K562 (cell line): Measurements from ENCODE around the gene SORBS2. TPM values are rescaled to one million over a fixed set of nuclear protein-coding genes. Genes with fewer than 3 reads are reported as not detected.

ENCODE experiments used
- ATAC-seq: fragments of 200-7000 bp; cut with Tn5 transposase; 3 replicates; pipeline ENCODE4 v1.9.1; 2020; ENCODE audit warnings: moderate library complexity
- BruUV-seq: library from RNA; stranded (reverse); fragments of 400-500 nt; replicated peaks from 2 replicates; lab custom pipeline; 2021; lab: Mats Ljungman, UMichigan
- CTCF ChIA-PET: fragments of 300-600 bp; formaldehyde crosslinking; extraction: SDS; loops from one replicate; lab custom pipeline; 2021; ENCODE audit warnings: low intra/inter-chr PET ratio; lab: Yijun Ruan, JAX
- POLR2A ChIA-PET: fragments of 300-600, 350-650 bp; sonication (Branson Sonifier 250); formaldehyde crosslinking; extraction: SDS; loops from one replicate; lab custom pipeline; 2021; ENCODE audit warnings: antibody characterized with exemption, inconsistent platforms; lab: Yijun Ruan, JAX
- DNase-seq, 4 experiments: peaks; one replicate each; pipeline versions ENCODE4 v3.0.0 to v3.0.0-alpha.2; 2011 to 2018; ENCODE audit warnings: low spot score in 3 of 4, mixed read lengths in 3 of 4; ENCODE audit errors: extremely low read depth in 1 of 4
- FAIRE-seq: peaks from 2 replicates; lab custom pipeline; 2011; peaks lifted over from hg19 to GRCh38; lab: Jason Lieb, UNC
- H2AFZ ChIP-seq: 2 replicates; pipeline ENCODE4 v1.6.0; 2011; ENCODE audit warnings: low read depth, low read length, control low read depth, inconsistent platforms
- H3K27ac ChIP-seq: fragments of 200-600 bp; 3 replicates; pipeline ENCODE4 v1.8.0; 2011; ENCODE audit warnings: low read depth, mild to moderate bottlenecking, control low read depth, inconsistent platforms, low read length, moderate library complexity, mixed read lengths; ENCODE audit errors: extremely low read depth
- H3K27me3 ChIP-seq, 2 experiments: fragments of 300-600 bp in 1 of 2; 2 replicates in 1 of 2; 3 replicates in 1 of 2; pipeline versions ENCODE4 v1.6.0 to v1.8.0; 2011; ENCODE audit warnings: inconsistent platforms in 2 of 2, low read length in 2 of 2, mild to moderate bottlenecking in 1 of 2, mixed read lengths in 1 of 2, moderate library complexity in 1 of 2; ENCODE audit not compliant: control insufficient read depth in 2 of 2, insufficient read depth in 2 of 2
- H3K36me3 ChIP-seq: fragments of 300-600 bp; 3 replicates; pipeline ENCODE4 v1.8.0; 2011; ENCODE audit warnings: mild to moderate bottlenecking, low read length, inconsistent platforms; ENCODE audit not compliant: control insufficient read depth, insufficient read depth
- H3K4me1 ChIP-seq, 2 experiments: fragments of 200-600 bp in 1 of 2; replicated peaks in 1 of 2; 2 replicates in 1 of 2; 3 replicates in 1 of 2; pipeline versions ENCODE4 v1.5.1 to v1.8.0; 2011; ENCODE audit warnings: inconsistent platforms in 2 of 2, low read length in 2 of 2, mild to moderate bottlenecking in 1 of 2, mixed read lengths in 1 of 2, moderate library complexity in 1 of 2; ENCODE audit not compliant: control insufficient read depth in 2 of 2, insufficient read depth in 2 of 2
- H3K4me2 ChIP-seq: 2 replicates; pipeline ENCODE4 v1.6.1; 2011; ENCODE audit warnings: low read length, control low read depth, inconsistent platforms, mixed read lengths; ENCODE audit not compliant: insufficient read depth
- H3K4me3 ChIP-seq: fragments of 200-600 bp; sonication (generic), shearing (Covaris generic); 2 replicates; pipeline ENCODE4 v1.5.1; 2016; ENCODE audit warnings: control low read depth, inconsistent platforms
- H3K79me2 ChIP-seq: fragments of 200-600 bp; 3 replicates; pipeline ENCODE4 v1.8.0; 2011; ENCODE audit warnings: low read length, inconsistent platforms; ENCODE audit not compliant: control insufficient read depth, insufficient read depth
- H3K9ac ChIP-seq, 2 experiments: 2 replicates each; pipeline versions ENCODE4 v1.6.0 to v1.6.1; 2011; ENCODE audit warnings: low read depth in 2 of 2, low read length in 2 of 2, control low read depth in 1 of 2, inconsistent platforms in 1 of 2, mild to moderate bottlenecking in 1 of 2, mixed read lengths in 1 of 2; ENCODE audit not compliant: insufficient read depth in 1 of 2
- H3K9me1 ChIP-seq: one replicate; pipeline ENCODE4 v1.6.0; 2011; ENCODE audit warnings: inconsistent platforms, mild to moderate bottlenecking, low read length, moderate library complexity; ENCODE audit not compliant: control insufficient read depth, insufficient read depth
- H3K9me3 ChIP-seq: replicated peaks from 2 replicates; pipeline ENCODE4 v1.5.1; 2011; ENCODE audit warnings: low read depth, low read length, inconsistent platforms; ENCODE audit not compliant: control insufficient read depth, insufficient read depth
- H4K20me1 ChIP-seq: replicated peaks from 2 replicates; pipeline ENCODE4 v1.6.1; 2011; ENCODE audit warnings: low read length, inconsistent platforms, mixed read lengths; ENCODE audit not compliant: control insufficient read depth, insufficient read depth
- MXI1 ChIP-seq: IDR thresholded peaks from 2 replicates; pipeline ENCODE4 v1.6.1; 2011; ENCODE audit warnings: low read depth, mild to moderate bottlenecking, improper control_type of control experiment, low read length
- STAG1 ChIP-seq: sonication (generic); formaldehyde crosslinking; IDR thresholded peaks from 2 replicates; pipeline ENCODE4 v1.5.0; 2020; ENCODE audit warnings: missing genetic modification reagents, borderline replicate concordance
- ZNF174 ChIP-seq: fragments of 250-450 bp; sonication (Bioruptor Pico); IDR thresholded peaks from 2 replicates; pipeline ENCODE4 v1.4.0; 2020; ENCODE audit warnings: mild to moderate bottlenecking
- ZNF280B ChIP-seq: fragments of 250-450 bp; sonication (Bioruptor Pico); IDR thresholded peaks from 2 replicates; pipeline ENCODE4 v1.5.1; 2021; ENCODE audit warnings: mild to moderate bottlenecking
- ZSCAN32 ChIP-seq: fragments of 450-650 bp; formaldehyde crosslinking; IDR thresholded peaks from 2 replicates; pipeline ENCODE4 v1.4.0; 2020; ENCODE audit warnings: mild to moderate bottlenecking, moderate library complexity
- WGBS: fragments of 100-300 bp; shearing (Covaris generic); methylation state at CpG from one replicate; pipeline ENCODE4 v1.1.6; 2016; ENCODE audit warnings: low coverage, mixed read lengths; ENCODE audit not compliant: insufficient coverage; ENCODE audit errors: missing lambda C conversion rate; 5-methylcytosine and 5-hydroxymethylcytosine counted together
- in situ Hi-C: fragments of 300-500 bp; cut with MboI; formaldehyde crosslinking; loops from 4 replicates; pipeline ENCODE4 v1.15.0; 2018; ENCODE audit warnings: inconsistent platforms, mixed read lengths
- intact Hi-C: fragments of 100-400 bp; cut with micrococcal nuclease; formaldehyde crosslinking; loops from 2 replicates; pipeline ENCODE4 v1.14.2; 2022
- polyA plus RNA-seq, 8 experiments: library from polyadenylated mRNA; depleted of rRNA in 4 of 8; stranded (reverse) in 5 of 8; unstranded in 3 of 8; fragments of >200 nt; fragmentation: Nextera tagmentation in 2 of 8; fragmentation: Illumina TruSeq in 1 of 8; extraction: Ambion mirVana in 2 of 8; extraction: Trizol in 1 of 8; gene quantifications; 2 replicates each; pipeline versions ENCODE4 v1.2.1 to v1.2.3, GENCODE V29; 2011 to 2014; ENCODE audit warnings: inconsistent platforms in 1 of 8, missing spikeins in 1 of 8
- total RNA-seq, 7 experiments: library from RNA; depleted of rRNA in 6 of 7; stranded (reverse); fragments of >200 nt in 6 of 7; fragmentation: Illumina TruSeq in 2 of 7; extraction: Trizol in 2 of 7; gene quantifications; 2 replicates each; pipeline versions ENCODE4 v1.2.1 to v1.2.3, GENCODE V29; 2011 to 2021; ENCODE audit warnings: low replicate concordance in 1 of 7
- TF ChIP-seq, protein P1 (sequence below): IDR thresholded peaks from 3 replicates; pipeline ENCODE4 v1.6.1; 2011; ENCODE audit warnings: borderline replicate concordance, mild to moderate bottlenecking; ENCODE audit not compliant: insufficient read length, insufficient read depth
- TF ChIP-seq, protein P2 (sequence below): sonication (generic); formaldehyde crosslinking; IDR thresholded peaks from 2 replicates; pipeline ENCODE4 v1.8.1; 2023; ENCODE audit warnings: mild to moderate bottlenecking, missing genetic modification reagents
- TF ChIP-seq, protein P3 (sequence below), 2 experiments: IDR thresholded peaks in 1 of 2; conservative IDR thresholded peaks in 1 of 2; 2 replicates each; pipeline ENCODE4 v1.6.1; 2016; ENCODE audit warnings: low read depth in 2 of 2, mild to moderate bottlenecking in 1 of 2, missing compliant biosample characterization in 1 of 2, missing genetic modification characterization in 1 of 2, moderate library complexity in 1 of 2

SORBS2 gene
- total and polyA plus RNA-seq, 9 of the 15 experiments (the other 6 are each of a cell fraction or from before 2014, with no cell fraction given) = 0.29 TPM; not detected in 8

DNA sequence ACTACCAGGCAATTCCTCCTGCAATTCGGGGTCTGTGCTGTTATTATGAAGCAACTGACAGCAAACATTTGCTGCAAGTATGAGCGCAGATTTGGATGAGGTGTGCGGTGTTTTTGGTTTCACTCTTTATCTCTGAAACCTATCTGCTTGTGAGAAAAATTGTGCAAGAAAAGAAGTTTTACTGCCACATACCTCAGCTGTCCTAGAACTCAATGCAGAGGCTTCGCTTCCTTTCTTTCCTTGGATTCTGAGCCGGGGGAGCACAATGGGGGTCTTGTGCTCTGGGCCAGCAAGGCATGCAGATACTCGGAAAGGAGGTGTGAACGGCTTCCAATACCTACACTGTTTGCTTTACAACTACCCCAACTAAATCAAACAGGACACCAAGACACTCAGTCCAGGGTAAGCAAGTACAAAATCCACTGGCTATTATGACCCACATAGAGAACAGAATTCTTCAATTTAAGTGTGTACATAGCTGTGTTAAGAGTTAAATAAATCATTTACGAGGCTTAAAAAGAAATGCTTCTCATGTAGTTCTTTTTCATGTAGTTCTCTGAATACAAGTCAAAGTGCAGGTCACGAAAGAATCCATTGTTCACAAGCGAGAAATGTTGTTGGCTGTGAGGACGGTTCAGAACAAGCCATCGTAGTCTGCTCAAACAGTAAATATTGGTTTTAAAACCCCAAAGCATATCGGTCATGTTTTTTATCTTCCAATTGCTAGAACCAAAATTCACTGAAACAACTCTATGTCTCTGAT, 1.1 kb downstream of the SORBS2 start:
- DNase-seq = no peak
- BruUV-seq = no TSS peak
- H3K79me2 ChIP-seq = no peaks in the 10 kb centered on the region
- TF ChIP-seq, protein P1, sequence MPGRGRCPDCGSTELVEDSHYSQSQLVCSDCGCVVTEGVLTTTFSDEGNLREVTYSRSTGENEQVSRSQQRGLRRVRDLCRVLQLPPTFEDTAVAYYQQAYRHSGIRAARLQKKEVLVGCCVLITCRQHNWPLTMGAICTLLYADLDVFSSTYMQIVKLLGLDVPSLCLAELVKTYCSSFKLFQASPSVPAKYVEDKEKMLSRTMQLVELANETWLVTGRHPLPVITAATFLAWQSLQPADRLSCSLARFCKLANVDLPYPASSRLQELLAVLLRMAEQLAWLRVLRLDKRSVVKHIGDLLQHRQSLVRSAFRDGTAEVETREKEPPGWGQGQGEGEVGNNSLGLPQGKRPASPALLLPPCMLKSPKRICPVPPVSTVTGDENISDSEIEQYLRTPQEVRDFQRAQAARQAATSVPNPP = no peak
- TF ChIP-seq, protein P2, sequence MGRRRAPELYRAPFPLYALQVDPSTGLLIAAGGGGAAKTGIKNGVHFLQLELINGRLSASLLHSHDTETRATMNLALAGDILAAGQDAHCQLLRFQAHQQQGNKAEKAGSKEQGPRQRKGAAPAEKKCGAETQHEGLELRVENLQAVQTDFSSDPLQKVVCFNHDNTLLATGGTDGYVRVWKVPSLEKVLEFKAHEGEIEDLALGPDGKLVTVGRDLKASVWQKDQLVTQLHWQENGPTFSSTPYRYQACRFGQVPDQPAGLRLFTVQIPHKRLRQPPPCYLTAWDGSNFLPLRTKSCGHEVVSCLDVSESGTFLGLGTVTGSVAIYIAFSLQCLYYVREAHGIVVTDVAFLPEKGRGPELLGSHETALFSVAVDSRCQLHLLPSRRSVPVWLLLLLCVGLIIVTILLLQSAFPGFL = no peak
- TF ChIP-seq ZNF174 (CRISPR knock-in tag) (no peak), STAG1 (CRISPR knock-in tag) (no peak), MXI1 (no peak), ZSCAN32 (CRISPR knock-in tag) (no peak), ZNF280B (CRISPR knock-in tag) (no peak)
- TF ChIP-seq, protein P3, sequence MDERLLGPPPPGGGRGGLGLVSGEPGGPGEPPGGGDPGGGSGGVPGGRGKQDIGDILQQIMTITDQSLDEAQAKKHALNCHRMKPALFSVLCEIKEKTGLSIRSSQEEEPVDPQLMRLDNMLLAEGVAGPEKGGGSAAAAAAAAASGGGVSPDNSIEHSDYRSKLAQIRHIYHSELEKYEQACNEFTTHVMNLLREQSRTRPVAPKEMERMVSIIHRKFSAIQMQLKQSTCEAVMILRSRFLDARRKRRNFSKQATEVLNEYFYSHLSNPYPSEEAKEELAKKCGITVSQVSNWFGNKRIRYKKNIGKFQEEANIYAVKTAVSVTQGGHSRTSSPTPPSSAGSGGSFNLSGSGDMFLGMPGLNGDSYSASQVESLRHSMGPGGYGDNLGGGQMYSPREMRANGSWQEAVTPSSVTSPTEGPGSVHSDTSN (CRISPR knock-in tag; IDR thresholded peaks at IDR 0.05; ENCODE audit: low read depth) = no peak
- TF ChIP-seq, protein P3 (tag; conservative IDR thresholded peaks at IDR 0.05; ENCODE audit: low read depth) = no peak
- TF ChIP-seq, all 486 proteins: peak for 0
- under 1% methylated on average over 13 of the region's 13 CpGs for WGBS
- no peak overlapping the region for H3K4me3 ChIP-seq
- CTCF ChIA-PET = no interaction called here
- intact Hi-C loops (no loop called here), in situ Hi-C loops (no loop called here)
- no peaks in the 10 kb centered on the region for H3K9me1 ChIP-seq
- no peaks in the 10 kb centered on the region for H3K36me3 ChIP-seq
- peaks cover 17 to 29% of the 10 kb centered on the region in 2 experiments; a peak in 3 of 5 replicates for H3K27me3 ChIP-seq
- no peaks in the 10 kb centered on the region for H4K20me1 ChIP-seq
- no peak overlapping the region for H2AFZ ChIP-seq
- FAIRE-seq (no peak), ATAC-seq (no peak)
- H3K4me2 ChIP-seq = no peak overlapping the region
- POLR2A ChIA-PET = interaction anchor here (0.7 kb wide), 1 partner anchor 47 kb away, joined by 3 read pairs; no protein-coding TSS in a partner anchor
- H3K27ac ChIP-seq = no peak overlapping the region
- no peak overlapping the region for H3K9ac ChIP-seq
- no peaks in the 10 kb centered on the region for H3K9me3 ChIP-seq
- H3K4me1 ChIP-seq = no peaks in the 10 kb centered on the region
